Endothelial cell of umbilical vein (primary cell): Measurements from ENCODE around the gene DISP3. TPM values are rescaled to one million over a fixed set of nuclear protein-coding genes. Genes with fewer than 3 reads are reported as not detected.

ENCODE experiments used
- BruUV-seq: library from RNA; stranded (reverse); fragments of 400-500 nt; replicated peaks from 2 replicates; lab custom pipeline; 2021; lab: Mats Ljungman, UMichigan
- CTCF ChIA-PET: fragments of 300-600, 350-600 bp; sonication (Branson Sonifier 250); formaldehyde crosslinking; loops from one replicate; lab custom pipeline; 2021; ENCODE audit warnings: antibody characterized with exemption, inconsistent platforms; lab: Charles Lee
- POLR2A ChIA-PET: fragments of 300-600, 350-600 bp; sonication (Branson Sonifier 250); formaldehyde crosslinking; loops from one replicate; lab custom pipeline; 2021; ENCODE audit warnings: antibody characterized with exemption, inconsistent platforms; lab: Charles Lee
- DNase-seq: peaks from one replicate; pipeline ENCODE4 v3.0.0-alpha.2; 2011; ENCODE audit warnings: low read depth, low spot score
- FAIRE-seq: peaks from 2 replicates; lab custom pipeline; 2011; peaks lifted over from hg19 to GRCh38; lab: Jason Lieb, UNC
- H2AFZ ChIP-seq: 2 replicates; pipeline ENCODE4 v1.6.0; 2012; ENCODE audit warnings: low read depth, low read length, control low read depth, inconsistent platforms
- H3K27ac ChIP-seq: 2 replicates; pipeline ENCODE4 v1.5.1; 2011; ENCODE audit warnings: low read depth, mild to moderate bottlenecking, control low read depth, low read length, moderate library complexity; ENCODE audit not compliant: insufficient read depth
- H3K27me3 ChIP-seq, 2 experiments: 2 replicates each; pipeline versions ENCODE4 v1.6.0 to v1.6.1; 2011; ENCODE audit warnings: low read length in 2 of 2, mixed read lengths in 1 of 2; ENCODE audit not compliant: control insufficient read depth in 2 of 2, insufficient read depth in 2 of 2
- H3K36me3 ChIP-seq, 2 experiments: 2 replicates in 1 of 2; 3 replicates in 1 of 2; pipeline ENCODE4 v1.5.1; 2011; ENCODE audit warnings: low read length in 2 of 2, mild to moderate bottlenecking in 1 of 2, moderate library complexity in 1 of 2; ENCODE audit not compliant: control insufficient read depth in 2 of 2, insufficient read depth in 2 of 2; ENCODE audit errors: extremely low read depth in 1 of 2
- H3K4me1 ChIP-seq: 3 replicates; pipeline ENCODE4 v1.5.1; 2011; ENCODE audit warnings: mild to moderate bottlenecking, low read length; ENCODE audit not compliant: control insufficient read depth, insufficient read depth; ENCODE audit errors: extremely low read depth
- H3K4me2 ChIP-seq: 2 replicates; pipeline ENCODE4 v1.6.1; 2011; ENCODE audit warnings: low read length, control low read depth, mixed read lengths; ENCODE audit not compliant: insufficient read depth
- H3K4me3 ChIP-seq, 3 experiments: fragments of 200-600 bp in 1 of 3; sonication (generic), shearing (Covaris generic) in 1 of 3; replicated peaks in 1 of 3; 2 replicates each; pipeline ENCODE4 v1.5.1; 2011 to 2016; ENCODE audit warnings: control low read depth in 3 of 3, low read length in 3 of 3, mild to moderate bottlenecking in 2 of 3, inconsistent platforms in 1 of 3, low read depth in 1 of 3, moderate library complexity in 1 of 3; ENCODE audit not compliant: insufficient read depth in 1 of 3
- H3K79me2 ChIP-seq: 2 replicates; pipeline ENCODE4 v1.6.0; 2012; ENCODE audit warnings: low read length, inconsistent platforms; ENCODE audit not compliant: control insufficient read depth, insufficient read depth
- H3K9ac ChIP-seq: replicated peaks from 2 replicates; pipeline ENCODE3; 2011; ENCODE audit warnings: low read length, control low read depth; ENCODE audit not compliant: insufficient read depth; ENCODE audit errors: extremely low read depth
- H3K9me1 ChIP-seq: replicated peaks from 3 replicates; pipeline ENCODE4 v1.6.0; 2011; ENCODE audit warnings: mild to moderate bottlenecking, low read length; ENCODE audit not compliant: control insufficient read depth, insufficient read depth; ENCODE audit errors: extremely low read depth
- H3K9me3 ChIP-seq: replicated peaks from 2 replicates; pipeline ENCODE4 v1.5.1; 2012; ENCODE audit warnings: low read length, inconsistent platforms; ENCODE audit not compliant: control insufficient read depth, insufficient read depth
- H4K20me1 ChIP-seq: replicated peaks from 2 replicates; pipeline ENCODE3; 2011; ENCODE audit warnings: mild to moderate bottlenecking, low read length; ENCODE audit not compliant: control insufficient read depth, insufficient read depth; ENCODE audit errors: extremely low read depth
- EZH2 ChIP-seq: IDR thresholded peaks from 2 replicates; pipeline ENCODE4 v1.6.1; 2012; ENCODE audit warnings: borderline replicate concordance, low read depth, mild to moderate bottlenecking, moderate library complexity, low read length, inconsistent platforms; ENCODE audit not compliant: severe bottlenecking
- FOS ChIP-seq: IDR thresholded peaks from 2 replicates; pipeline ENCODE4 v1.6.1; 2011; ENCODE audit warnings: mild to moderate bottlenecking, low read length, moderate library complexity, borderline replicate concordance; ENCODE audit not compliant: insufficient read depth
- GATA2 ChIP-seq: IDR thresholded peaks from 2 replicates; pipeline ENCODE4 v1.7.0; 2011; ENCODE audit warnings: low read depth, mild to moderate bottlenecking, moderate library complexity, mixed read lengths, low read length; ENCODE audit not compliant: insufficient read length, insufficient read depth
- JUN ChIP-seq: IDR thresholded peaks from 2 replicates; pipeline ENCODE4 v1.6.1; 2011; ENCODE audit warnings: borderline replicate concordance, low read depth; ENCODE audit not compliant: insufficient read length, insufficient read depth
- MYC ChIP-seq: IDR thresholded peaks from one replicate; pipeline ENCODE4 v1.6.1; 2011; ENCODE audit warnings: mild to moderate bottlenecking, low read depth, low read length
- POLR2A ChIP-seq: IDR thresholded peaks from 2 replicates; pipeline ENCODE4 v1.6.1; 2012; ENCODE audit warnings: low read depth, mild to moderate bottlenecking, control low read depth, low read length
- POLR2AphosphoS5 ChIP-seq: IDR thresholded peaks from 2 replicates; pipeline ENCODE4 v1.6.1; 2012; ENCODE audit warnings: low read depth, mild to moderate bottlenecking, control low read depth, low read length, moderate library complexity; ENCODE audit not compliant: insufficient read depth
- dilution Hi-C: fragments of 300-500 bp; cut with MboI; formaldehyde crosslinking; loops from one replicate; pipeline ENCODE4 v1.15.0; 2019; ENCODE audit warnings: low sequenced_read_pairs; ENCODE audit not compliant: extremely low pct_ligation_motif_present
- intact Hi-C: fragments of 100-400 bp; cut with micrococcal nuclease; formaldehyde crosslinking; loops from one replicate; pipeline ENCODE4 v1.10.0; 2022
- polyA plus RNA-seq, 4 experiments: library from polyadenylated mRNA; depleted of rRNA in 3 of 4; stranded (reverse) in 3 of 4; unstranded in 1 of 4; fragments of >200 nt; gene quantifications; 2 replicates each; pipeline versions ENCODE4 v1.2.1 to v1.2.3, GENCODE V29; 2011 to 2012; ENCODE audit warnings: missing spikeins in 1 of 4
- total RNA-seq: library from RNA; stranded (reverse); gene quantifications from 2 replicates; pipeline ENCODE4 v1.2.3, GENCODE V29; 2021
- TF ChIP-seq, protein P1 (sequence below): IDR thresholded peaks from 2 replicates; pipeline ENCODE4 v1.6.1; 2011; ENCODE audit not compliant: insufficient read depth, insufficient read length
- TF ChIP-seq, protein P2 (sequence below), 2 donors: IDR thresholded peaks; 1 replicate in 1 of 2; 2 replicates in 1 of 2; pipeline ENCODE4 v1.5.1; 2011; ENCODE audit warnings: low read length in 2 of 2, mild to moderate bottlenecking in 2 of 2, moderate library complexity in 2 of 2, control low read depth in 1 of 2, inconsistent platforms in 1 of 2, low read depth in 1 of 2; ENCODE audit not compliant: insufficient read depth in 1 of 2; ENCODE audit errors: extremely low read depth in 1 of 2

The DISP3 gene
- total and polyA plus RNA-seq, 2 donors (not counting 3 experiments of a cell fraction or from before 2014, with no cell fraction given) = 0.26 to 0.49 TPM

DNA sequence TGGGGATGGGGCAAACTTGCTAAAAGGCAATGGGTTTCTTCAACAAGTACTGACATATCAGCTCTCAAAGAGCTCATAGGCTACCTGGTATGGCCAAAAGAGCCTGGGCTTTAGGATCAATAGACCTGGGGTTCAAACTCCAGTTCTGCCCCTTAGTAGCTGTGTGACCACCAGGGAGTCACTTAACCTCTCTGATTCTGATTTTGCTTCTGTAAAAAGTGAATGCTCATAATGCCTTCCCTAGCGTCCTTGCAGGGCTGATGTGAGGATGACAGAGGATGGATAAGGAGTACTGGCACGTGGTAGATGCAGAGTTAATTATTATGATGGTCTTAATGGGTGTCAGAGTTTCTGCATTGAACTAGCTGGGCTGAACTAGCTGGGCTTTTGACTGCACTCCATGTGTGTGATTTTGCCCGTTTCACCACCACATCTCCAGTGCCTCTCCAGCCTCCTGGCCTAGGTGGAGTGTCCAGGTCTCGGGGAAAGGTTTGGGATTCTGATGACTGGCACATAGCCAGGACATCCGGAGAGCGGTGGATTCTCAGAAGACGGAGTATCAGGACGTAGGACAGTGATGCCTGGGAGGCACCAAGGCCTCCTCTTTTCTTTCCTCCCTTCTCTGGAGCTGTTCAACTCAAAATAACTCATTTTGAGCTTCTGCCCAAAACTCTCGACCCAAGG is 15.2 kb downstream of the DISP3 start:
- Histone ChIP-seq H2AFZ (no peak overlapping the region), H3K4me1 (no peaks in the 10 kb centered on the region), H3K9me1 (no peaks in the 10 kb centered on the region), H3K9ac (no peak overlapping the region), H4K20me1 (no peaks in the 10 kb centered on the region), H3K4me2 (no peak overlapping the region), H3K4me3 (no peak overlapping the region), H3K36me3 (no peaks in the 10 kb centered on the region), H3K79me2 (no peaks in the 10 kb centered on the region), H3K9me3 (no peaks in the 10 kb centered on the region), H3K27ac (no peak overlapping the region), H3K27me3 (no peaks in the 10 kb centered on the region)
- FAIRE-seq (no peak), DNase-seq (no peak)
- intact Hi-C loops = no loop called here
- ChIA-PET POLR2A (interaction anchor here (0.5 kb wide), 1 partner anchor 74 kb away, joined by 3 read pairs; no protein-coding TSS in a partner anchor), CTCF (interaction anchor here (0.8 kb wide), 1 partner anchor 11 kb away, joined by 3 read pairs; no protein-coding TSS in a partner anchor)
- dilution Hi-C loops = no loop called here
- no TSS peak for BruUV-seq
- TF ChIP-seq MYC (no peak), POLR2AphosphoS5 (no peak), EZH2 (no peak), FOS (no peak), GATA2 (no peak)
- TF ChIP-seq, protein P1, sequence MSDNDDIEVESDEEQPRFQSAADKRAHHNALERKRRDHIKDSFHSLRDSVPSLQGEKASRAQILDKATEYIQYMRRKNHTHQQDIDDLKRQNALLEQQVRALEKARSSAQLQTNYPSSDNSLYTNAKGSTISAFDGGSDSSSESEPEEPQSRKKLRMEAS = no peak

DNA sequence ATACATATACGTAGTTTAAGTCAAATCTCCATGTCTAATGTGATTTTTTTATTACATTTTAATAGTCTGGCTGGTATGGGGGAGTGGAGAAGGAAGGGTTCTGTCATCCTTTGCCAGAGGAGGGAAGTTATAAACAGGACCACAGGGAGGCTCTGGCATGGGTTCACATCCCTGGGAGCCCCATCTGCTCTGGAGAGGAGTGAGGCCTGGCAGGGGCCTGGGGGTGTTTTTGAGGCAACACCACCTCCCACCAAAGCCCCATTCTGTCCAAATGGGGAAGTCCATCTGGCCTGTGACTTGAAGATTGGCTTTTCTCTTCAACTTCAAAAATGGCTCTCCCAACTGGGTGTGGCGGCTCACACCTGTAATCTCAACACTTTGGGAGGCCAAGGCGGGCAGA is 15.8 kb downstream of the DISP3 start:
- Histone ChIP-seq H3K4me2 (no peak overlapping the region), H3K9ac (no peak overlapping the region), H3K27me3 (no peaks in the 10 kb centered on the region), H3K4me3 (no peak overlapping the region), H3K36me3 (no peaks in the 10 kb centered on the region), H4K20me1 (no peaks in the 10 kb centered on the region), H3K9me3 (no peaks in the 10 kb centered on the region), H3K27ac (no peak overlapping the region), H2AFZ (no peak overlapping the region), H3K9me1 (no peaks in the 10 kb centered on the region), H3K79me2 (no peaks in the 10 kb centered on the region), H3K4me1 (no peaks in the 10 kb centered on the region)
- dilution Hi-C loops = no loop called here
- ChIA-PET POLR2A (interaction anchor here (0.5 kb wide), 1 partner anchor 73 kb away, joined by 3 read pairs; no protein-coding TSS in a partner anchor), CTCF (no interaction called here)
- intact Hi-C loops = no loop called here
- TF ChIP-seq, protein P2, sequence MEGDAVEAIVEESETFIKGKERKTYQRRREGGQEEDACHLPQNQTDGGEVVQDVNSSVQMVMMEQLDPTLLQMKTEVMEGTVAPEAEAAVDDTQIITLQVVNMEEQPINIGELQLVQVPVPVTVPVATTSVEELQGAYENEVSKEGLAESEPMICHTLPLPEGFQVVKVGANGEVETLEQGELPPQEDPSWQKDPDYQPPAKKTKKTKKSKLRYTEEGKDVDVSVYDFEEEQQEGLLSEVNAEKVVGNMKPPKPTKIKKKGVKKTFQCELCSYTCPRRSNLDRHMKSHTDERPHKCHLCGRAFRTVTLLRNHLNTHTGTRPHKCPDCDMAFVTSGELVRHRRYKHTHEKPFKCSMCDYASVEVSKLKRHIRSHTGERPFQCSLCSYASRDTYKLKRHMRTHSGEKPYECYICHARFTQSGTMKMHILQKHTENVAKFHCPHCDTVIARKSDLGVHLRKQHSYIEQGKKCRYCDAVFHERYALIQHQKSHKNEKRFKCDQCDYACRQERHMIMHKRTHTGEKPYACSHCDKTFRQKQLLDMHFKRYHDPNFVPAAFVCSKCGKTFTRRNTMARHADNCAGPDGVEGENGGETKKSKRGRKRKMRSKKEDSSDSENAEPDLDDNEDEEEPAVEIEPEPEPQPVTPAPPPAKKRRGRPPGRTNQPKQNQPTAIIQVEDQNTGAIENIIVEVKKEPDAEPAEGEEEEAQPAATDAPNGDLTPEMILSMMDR (IDR thresholded peaks at IDR 0.05; ENCODE audit: extremely low read depth in 1 of 2, insufficient read depth in 1 of 2, low read depth in 1 of 2, low read length in 2 of 2) = no peak
- no peak for TF ChIP-seq POLR2A
- TF ChIP-seq EZH2 = no peak
- TF ChIP-seq GATA2 = no peak
- TF ChIP-seq, protein P1 = no peak
- TF ChIP-seq FOS = no peak
- no peak for TF ChIP-seq JUN
- TF ChIP-seq MYC = no peak
- no peak for TF ChIP-seq POLR2AphosphoS5
- no TSS peak for BruUV-seq
- FAIRE-seq (no peak), DNase-seq (no peak)
